ENCODE measurements around the gene PLA2G4B. TPM values are rescaled to one million over a fixed set of nuclear protein-coding genes. Genes with fewer than 3 reads are reported as not detected.

PLA2G4B gene
- total RNA-seq, 2 experiments from 2014 or later, result 4.1 to 4.5 TPM

DNA sequence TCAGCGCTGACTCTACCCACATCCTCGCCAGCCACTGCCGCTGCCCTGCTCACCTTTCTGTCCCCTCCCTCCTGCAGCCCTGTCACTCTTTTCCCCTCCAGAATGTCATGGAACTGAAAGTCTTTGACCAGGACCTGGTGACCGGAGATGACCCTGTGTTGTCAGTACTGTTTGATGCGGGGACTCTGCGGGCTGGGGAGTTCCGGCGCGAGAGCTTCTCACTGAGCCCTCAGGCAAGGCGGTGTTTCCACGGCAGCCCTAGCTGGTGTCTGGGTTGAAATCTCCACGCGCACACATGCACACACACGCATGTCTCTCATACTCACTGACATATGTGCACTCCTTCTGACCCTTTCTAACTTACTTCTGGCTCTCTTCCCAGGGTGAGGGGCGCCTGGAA is 2.0 kb downstream of the PLA2G4B start:
- ChIA-PET POLR2A (no interaction called here), CTCF (no interaction called here)

DNA sequence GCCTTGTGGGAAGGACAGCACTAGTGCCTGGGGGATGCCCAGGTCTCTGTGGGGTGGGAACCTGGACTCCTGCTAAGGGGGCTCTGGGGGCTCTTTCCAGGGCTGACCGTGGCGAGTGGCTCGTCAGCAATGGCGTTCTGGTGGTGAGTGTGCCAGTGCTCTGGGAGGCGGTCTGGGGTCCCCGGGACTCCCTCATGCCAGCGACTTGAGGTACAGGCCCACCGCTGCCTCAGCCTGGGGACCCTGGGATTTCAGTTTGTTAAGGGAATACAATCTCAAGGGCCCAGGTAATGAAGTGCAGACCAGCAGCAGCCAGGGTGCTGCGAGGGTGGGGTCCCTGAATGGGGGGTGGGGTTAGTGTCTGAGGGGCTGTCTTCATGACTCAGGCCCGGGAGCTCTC is 2.5 kb downstream of the PLA2G4B start:
- CTCF ChIA-PET, result no interaction called here
- POLR2A ChIA-PET, result no interaction called here

DNA sequence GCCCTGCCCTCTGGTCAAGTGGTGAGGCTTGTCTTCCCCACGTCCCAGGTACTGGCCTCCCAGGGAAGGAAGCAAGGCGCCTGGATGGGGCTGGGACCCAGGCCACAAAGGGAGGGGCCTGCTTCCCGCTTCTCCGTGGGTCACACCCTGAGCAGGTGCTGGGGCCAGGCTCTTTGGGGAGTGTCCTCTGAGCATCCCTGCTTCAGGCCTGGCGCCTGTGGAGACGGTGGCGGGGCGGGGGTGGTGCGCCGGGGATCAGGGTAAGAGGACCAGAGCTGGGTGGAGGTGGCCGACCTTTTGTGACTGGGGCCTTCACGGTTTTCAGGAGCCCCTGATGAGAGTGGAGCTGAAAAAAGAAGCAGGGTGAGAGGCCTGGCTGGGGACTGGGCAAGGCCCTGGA is 3.6 kb downstream of the PLA2G4B start:
- CTCF ChIA-PET, result no interaction called here
- POLR2A ChIA-PET, result no interaction called here

DNA sequence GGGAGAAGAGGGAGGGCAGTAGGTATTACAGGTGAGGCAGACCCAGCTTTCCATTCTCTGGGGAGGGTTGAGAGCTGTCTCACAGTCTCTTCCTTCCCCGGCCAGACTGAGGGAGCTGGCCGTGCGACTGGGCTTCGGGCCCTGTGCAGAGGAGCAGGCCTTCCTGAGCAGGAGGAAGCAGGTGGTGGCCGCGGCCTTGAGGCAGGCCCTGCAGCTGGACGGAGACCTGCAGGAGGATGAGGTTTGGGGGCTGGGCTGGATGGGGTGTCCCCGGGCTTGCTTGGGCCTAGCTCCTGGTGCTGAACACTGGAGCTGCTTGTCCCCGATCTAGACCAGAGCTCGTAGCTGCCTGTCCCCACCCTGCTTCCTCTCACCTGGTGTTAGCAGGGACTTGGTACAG is 4.9 kb downstream of the PLA2G4B start:
- CTCF ChIA-PET, result interaction anchor here (0.5 to 1.0 kb wide), 4 partner anchors 52 to 1651 kb away, joined by 3 to 4 read pairs (median 3); no protein-coding TSS in a partner anchor
- POLR2A ChIA-PET, result no interaction called here

DNA sequence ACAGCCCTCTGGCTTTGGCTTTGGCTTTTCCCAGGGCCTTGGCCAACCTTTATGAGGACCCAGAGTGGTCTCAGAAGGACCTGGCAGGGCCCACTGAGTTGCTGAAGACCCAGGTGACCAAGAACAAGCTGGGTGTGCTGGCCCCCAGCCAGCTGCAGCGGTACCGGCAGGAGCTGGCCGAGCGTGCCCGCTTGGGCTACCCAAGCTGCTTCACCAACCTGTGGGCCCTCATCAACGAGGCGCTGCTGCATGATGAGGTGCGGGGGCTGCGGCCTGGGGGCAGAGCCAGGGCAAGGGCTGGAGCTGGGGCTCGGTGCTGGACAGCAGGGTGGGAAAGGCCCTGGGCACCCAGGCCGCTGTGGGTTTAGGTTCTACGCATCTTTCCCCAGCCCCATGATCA is 6.2 kb downstream of the PLA2G4B start:
- POLR2A ChIA-PET, result no interaction called here
- CTCF ChIA-PET, result interaction anchor here (0.8 kb wide), 1 partner anchor 59 kb away, joined by 3 read pairs; no protein-coding TSS in a partner anchor

DNA sequence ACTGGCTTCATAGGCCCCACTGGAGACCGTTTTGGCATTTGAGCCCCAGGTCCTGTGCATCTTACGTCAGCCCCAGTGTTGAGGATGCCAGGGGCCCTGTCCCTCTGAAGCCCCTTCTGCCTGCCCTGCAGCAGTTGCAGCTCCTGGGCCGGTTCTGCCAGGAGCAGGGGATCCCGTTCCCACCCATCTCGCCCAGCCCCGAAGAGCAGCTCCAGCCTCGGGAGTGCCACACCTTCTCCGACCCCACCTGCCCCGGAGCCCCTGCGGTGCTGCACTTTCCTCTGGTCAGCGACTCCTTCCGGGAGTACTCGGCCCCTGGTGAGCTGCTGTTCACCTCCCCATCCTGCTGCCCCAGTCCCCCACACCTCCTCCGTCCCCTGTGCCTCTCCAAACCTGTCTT is 8.6 kb downstream of the PLA2G4B start:
- CTCF ChIA-PET, result no interaction called here
- POLR2A ChIA-PET, result no interaction called here

DNA sequence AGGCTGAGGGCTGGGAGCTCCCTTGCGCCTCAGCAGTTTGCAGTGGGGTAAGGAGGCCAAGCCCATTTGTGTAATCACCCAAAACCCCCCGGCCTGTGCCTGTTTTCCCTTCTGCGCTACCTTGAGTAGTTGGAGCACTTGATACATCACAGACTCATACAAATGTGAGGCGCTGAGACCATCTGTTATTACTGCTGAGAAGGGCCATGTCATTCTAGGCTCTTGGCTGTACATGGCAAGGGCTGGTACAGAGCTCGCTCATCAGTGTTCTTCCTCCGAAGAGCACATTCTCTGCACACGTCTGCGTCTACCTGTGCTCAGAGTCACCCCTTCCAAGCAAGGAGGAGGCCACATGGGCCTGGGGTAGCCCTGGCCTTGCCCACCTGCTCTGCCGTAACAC is 9.3 kb downstream of the PLA2G4B start:
- CTCF ChIA-PET, result no interaction called here
- POLR2A ChIA-PET, result no interaction called here

DNA sequence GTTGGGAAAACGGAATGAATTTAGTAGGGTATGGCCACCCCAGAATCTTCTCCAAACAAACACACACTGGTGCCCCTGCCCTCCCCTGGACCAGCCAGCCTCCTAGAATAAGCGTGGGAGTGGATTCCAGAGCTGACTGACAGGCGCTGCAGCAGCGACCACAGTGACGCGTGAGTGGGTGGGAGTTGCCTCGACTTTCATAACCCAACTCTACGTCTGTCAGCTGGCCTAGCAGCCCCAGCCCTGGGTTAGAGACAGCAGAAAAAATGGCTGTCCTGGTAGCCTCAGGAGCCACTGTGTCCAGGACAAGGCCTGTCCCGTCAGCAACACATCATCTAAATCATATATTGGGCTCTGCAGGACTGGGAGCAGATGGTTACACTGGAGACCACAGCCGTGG is 10.0 kb downstream of the PLA2G4B start:
- POLR2A ChIA-PET, result no interaction called here
- CTCF ChIA-PET, result no interaction called here

DNA sequence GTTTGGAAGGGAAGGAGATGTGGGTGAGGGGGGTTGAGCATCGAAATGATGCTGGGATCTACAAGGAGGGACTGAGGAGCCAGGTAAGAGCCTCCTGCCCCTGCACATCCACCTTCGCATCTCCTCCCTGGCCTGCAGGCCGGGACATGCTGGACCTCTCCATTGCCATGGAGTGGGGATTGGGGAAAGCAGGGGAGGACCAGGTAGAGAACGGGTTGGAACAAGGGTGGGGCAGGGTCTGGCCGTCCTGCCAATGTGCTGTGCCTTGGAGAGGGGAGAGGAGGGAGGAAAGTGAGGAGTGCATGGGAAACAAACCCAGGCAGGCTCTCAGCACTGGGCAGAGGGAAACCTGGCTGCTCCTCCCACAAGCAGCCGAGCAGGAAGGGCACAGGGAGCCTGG is 10.6 kb downstream of the PLA2G4B start:
- POLR2A ChIA-PET, result no interaction called here
- CTCF ChIA-PET, result no interaction called here

DNA sequence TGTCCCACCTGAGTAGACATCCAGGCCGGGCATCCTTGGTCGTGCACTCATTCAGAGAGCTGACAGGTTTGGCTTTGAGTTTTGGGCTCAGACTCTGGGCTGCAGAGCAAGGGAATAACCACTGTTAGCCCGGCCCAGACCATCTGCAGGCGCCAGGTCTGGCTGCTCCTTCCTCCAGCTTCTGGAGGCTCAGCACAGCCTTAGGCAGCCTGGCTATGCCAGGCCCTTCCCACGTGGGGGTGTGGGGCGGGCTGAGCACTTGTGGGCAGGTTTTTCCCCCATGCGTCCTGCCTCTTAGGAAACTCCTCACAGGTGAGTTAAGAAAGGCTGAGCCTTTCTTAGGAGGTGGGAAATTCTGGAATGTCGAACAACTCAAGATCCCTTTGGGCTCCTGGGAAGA is 11.2 kb downstream of the PLA2G4B start:
- CTCF ChIA-PET, result interaction anchor here (0.6 kb wide), 2 partner anchors 28 to 312 kb away, joined by 3 read pairs; no protein-coding TSS in a partner anchor
- POLR2A ChIA-PET, result no interaction called here

DNA sequence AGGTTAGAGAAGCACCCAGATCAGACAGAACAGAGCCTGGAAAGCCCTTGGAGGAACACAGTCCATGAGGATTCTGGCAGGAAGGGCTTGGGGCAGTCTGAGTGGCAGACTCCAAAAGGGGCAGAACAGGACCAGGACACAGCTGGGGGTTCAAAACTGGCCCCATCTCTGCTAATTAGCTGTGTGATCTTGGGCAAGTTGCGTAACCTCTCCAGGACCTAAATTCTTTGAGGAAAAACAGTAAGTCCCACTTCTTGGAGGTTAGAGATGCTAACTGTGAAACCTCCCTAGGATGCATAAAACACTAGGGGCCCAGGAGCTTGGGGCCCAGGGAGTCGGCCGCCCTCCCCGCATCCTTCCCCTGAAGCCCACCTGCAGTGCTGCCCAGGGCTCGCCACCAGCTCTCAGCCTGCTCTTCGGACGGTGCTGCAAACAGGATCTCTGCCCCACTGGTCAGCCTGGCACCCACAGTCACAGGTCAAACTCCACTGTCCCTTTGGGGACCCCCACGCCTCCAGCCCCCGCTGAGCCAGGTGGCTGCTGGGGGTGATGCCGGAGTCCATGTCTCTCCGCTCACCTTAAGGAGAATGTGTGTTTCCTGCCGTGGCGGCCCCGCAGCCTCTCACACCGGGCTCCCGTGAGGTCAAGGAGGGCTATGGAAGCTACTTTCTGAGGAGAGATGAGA is 12.0 kb downstream of the PLA2G4B start:
- CTCF ChIA-PET, result interaction anchor here (0.6 kb wide), 1 partner anchor 28 kb away, joined by 3 read pairs; no protein-coding TSS in a partner anchor
- POLR2A ChIA-PET, result no interaction called here

DNA sequence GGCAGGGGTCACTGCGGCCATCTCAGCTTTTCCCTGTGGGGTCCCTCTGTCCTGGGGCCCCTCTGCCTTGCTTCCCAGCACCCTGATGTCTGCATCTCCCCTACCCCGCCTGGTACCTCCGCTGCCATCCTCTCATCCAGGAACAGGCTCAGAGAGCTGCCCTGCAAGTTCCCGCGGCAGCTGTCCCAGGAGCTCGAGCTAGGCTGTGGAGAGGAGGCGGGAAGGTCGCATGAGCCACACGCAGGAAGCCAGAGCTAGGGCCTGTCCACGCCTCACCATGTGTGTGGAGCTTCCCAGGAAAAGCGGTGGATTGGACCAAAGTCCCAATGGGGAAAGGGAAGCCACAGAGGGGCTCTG is 12.5 kb downstream of the PLA2G4B start:
- POLR2A ChIA-PET, result no interaction called here
- CTCF ChIA-PET, result interaction anchor here (1.1 kb wide), 1 partner anchor 11 kb away, joined by 4 read pairs; no protein-coding TSS in a partner anchor

DNA sequence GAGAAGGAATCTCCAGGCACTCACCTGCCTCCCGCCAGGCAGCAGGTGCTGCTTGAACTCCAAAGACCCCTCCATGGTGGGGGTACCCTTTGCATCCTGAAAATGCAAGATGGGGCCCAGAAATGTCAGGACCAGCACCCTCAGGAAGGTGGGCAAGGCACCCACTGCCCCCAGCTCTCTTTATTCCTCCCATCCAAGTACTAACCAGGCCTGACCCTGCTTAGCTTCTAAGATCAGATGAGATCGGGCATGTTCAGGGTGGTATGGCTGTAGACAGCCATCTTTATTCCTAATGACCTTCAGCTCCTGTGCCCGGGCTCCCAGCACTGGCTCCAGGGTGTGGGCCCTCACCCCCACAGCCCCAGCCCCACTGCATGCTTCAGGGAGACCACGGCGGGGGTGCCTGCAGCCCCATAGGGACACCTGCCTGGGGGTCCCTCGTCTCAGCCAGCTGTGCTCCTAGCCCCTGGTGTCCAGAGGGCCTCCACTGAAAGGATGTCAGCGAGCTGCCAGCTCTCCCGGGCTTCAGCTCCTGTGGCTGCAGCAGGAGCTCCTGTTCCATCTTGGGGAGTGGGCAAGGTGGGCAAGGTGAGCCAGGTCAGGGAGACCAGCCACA is 13.2 kb downstream of the PLA2G4B start:
- CTCF ChIA-PET, result interaction anchor here (1.1 kb wide), 1 partner anchor 10 kb away, joined by 4 read pairs; no protein-coding TSS in a partner anchor
- POLR2A ChIA-PET, result no interaction called here

DNA sequence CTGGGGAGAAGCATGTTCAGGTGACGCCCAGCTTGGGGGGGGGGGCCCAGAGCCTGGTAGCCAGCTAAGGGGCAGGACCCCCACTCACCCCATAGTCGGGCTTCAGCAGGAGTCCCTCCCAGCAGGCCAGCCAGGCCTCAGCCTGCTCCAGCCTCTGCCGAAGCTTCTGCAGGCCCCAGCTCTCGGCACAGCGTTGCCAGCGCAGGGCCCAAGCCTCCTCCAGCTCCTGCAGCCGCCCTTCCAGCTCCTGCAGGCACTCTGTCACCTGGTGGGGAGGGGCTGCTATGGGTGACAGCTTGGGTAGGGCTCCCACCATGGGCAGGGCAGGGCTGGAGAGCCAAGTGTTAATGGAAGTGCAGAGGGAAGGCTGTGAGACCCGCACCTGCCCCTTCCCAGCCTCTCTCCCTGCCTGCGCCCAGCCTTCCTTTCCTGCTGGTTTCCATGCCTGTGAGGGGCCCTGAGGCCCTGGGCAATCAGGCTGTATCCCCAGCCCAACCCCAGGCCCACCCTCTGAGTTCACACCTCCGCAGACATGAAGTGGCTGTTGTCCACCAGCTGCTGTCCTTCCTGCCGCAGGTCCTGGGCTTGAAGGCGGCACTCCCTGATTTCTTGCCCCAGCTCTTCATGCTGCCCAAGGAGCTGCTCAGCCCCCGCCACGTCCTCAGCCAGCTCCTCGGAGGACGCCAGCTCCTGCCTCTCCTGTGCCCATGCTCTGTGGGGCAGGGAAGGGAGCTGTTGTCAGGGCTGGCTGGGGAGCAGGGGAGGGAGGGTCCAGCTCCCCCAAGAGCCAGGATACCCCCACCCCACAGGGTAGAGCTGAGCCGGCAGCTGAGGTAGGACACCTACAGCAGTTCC is 14.3 kb downstream of the PLA2G4B start:
- CTCF ChIA-PET, result interaction anchor here (1.4 kb wide), 1 partner anchor 9 kb away, joined by 3 read pairs; no protein-coding TSS in a partner anchor
- POLR2A ChIA-PET, result no interaction called here

DNA sequence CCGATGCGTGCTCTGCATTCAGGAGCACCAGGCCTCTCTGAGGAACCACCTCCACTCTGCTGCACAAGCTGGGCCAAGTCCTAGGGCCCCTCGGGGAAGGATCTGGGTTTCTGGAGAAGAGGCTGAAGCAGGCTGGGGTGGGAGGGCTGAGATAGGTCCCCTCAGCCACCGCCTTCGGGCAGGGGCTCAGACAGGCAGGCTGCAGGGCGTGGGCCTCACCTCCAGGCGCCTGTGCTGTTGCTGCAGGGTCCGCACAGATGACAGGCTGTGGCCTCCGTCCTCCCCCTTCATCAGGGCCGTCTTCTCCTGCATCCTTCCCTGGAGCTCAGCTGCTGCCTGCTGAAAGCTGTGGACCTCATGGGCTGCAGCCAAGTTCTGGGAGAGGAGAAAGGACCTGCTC is 15.2 kb downstream of the PLA2G4B start:
- ChIA-PET POLR2A (no interaction called here), CTCF (interaction anchor here (1.4 kb wide), 1 partner anchor 8 kb away, joined by 3 read pairs; no protein-coding TSS in a partner anchor)

DNA sequence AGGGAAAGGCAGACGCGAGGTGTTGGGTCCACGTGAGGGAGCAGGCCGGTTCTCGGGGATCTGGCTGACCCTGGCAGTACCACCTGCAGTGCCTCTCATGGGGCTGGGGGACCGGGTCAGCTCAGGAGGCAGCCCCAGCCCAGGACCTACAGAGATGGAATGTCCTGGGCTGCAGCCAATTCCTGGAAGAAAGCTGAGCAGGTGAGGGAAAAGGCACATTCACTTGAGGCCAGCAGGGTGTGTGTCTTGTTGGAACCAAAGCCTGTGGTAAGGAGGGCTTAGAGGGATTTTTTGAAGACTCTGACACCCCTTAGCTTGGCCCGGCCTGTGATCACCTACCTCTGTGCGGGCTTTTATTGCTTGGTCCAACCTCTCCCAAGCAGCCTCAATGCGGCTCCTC is 15.8 kb downstream of the PLA2G4B start:
- ChIA-PET POLR2A (no interaction called here), CTCF (no interaction called here)

DNA sequence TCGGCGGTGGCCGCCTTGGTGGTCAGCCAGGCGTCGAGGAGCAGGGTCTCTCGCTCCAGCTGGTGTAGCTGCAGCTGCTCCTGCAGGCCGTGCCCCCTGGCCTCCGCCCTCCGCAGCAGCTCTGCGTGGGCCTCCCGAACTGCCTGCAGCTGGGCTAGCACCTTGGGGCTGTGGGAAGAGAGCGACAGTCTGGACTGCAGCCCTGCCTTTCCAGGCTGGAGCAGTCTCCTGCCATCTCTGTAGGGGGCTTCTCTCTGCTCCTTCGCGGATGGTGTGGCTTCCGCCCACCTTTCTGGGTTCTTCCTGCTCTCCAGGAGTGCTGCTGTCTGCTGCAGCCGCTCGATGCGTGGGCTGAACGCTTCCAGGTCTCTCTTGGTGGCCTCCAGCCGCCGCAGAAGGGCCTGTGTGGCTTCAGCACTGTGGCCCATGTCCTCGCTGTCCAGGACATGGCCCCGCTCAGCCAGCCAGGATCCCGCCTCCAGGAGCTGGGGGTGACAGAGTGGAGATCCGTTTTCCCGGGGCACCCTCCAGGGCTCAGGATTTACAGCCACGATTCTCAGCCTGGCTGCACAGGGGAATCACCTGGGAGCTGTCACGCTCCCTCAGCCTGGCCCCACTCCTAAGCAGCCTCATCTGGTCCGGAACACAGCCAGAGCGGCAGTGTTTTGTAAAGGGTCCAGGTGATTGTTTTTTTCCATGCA is 16.8 kb downstream of the PLA2G4B start:
- POLR2A ChIA-PET, result no interaction called here
- CTCF ChIA-PET, result no interaction called here

DNA sequence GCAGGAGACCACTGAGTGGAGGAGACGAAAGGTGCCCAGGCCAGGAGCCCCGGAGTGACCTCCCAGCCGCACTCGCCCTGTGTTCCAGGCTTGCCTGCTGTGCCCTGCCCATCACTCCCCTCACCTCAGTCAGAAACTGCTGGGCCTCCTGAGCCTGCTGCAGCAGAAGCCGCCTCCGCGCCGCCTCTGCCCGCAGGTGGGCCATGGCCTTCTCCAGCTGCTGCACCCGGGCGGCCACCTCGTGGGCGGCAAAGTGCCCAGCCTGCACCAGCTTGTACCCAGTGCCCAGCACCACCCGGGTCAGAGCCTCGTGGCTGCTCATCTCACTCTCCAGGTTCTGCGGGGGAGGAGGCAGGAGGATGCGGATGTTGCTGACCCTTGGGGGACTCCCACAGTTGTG is 17.6 kb downstream of the PLA2G4B start:
- ChIA-PET POLR2A (no interaction called here), CTCF (no interaction called here)

DNA sequence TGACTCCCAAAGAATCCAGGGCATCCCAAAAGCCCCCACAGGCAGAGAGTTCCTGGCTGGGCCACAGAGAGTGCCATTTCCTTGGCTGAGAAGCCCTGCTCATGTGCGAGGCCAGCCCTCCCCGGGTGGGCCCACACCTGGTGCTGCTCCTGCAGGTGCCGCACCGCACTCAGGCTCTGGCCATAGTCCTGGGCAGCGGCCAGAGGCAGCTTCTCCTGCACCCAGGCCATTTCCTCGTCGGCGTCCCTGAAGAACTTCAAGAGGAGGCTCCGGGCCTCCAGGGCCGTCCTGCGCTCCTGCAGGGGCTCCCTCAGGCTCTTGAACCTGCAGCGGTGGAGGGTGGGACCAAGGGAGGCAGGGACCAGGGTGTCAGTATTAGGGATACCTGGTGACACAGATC is 18.1 kb downstream of the PLA2G4B start:
- ChIA-PET CTCF (no interaction called here), POLR2A (no interaction called here)

DNA sequence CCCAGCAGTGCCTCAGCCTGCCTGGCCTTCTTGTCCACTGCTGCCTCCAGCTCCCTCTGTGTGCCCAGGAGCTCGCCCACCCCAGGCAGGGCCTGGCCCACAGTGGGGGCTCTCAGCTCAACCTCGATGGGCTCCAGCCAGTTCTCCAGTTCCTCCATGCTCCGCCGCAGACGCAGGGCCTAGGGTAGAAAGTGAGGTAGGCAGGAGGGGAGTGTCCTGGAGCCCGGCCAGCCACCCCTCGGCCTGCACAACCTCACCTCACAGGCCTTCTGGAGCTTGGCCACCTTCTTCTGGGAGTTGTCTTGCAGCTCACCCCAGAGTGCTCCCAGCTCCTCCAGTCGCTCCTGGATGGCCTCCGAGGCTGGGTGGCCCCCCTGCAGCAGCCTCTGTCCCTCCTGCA is 18.7 kb downstream of the PLA2G4B start:
- POLR2A ChIA-PET, result no interaction called here
- CTCF ChIA-PET, result no interaction called here
